Caco-2 (cell line): ENCODE measurements around the gene NUDT14. TPM values are rescaled to one million over a fixed set of nuclear protein-coding genes. Genes with fewer than 3 reads are reported as not detected.

Experiments
- BruUV-seq: library from RNA; stranded (reverse); fragments of 400-500 nt; replicated peaks from 2 replicates; lab custom pipeline; 2021; lab: Mats Ljungman, UMichigan
- CTCF ChIA-PET: fragments of 300-600 bp; sonication (Branson Sonifier 250); formaldehyde crosslinking; loops from one replicate; lab custom pipeline; 2022; ENCODE audit warnings: antibody characterized with exemption; lab: Charles Lee
- POLR2A ChIA-PET: fragments of 300-600 bp; sonication (Branson Sonifier 250); formaldehyde crosslinking; loops from one replicate; lab custom pipeline; 2022; ENCODE audit warnings: antibody characterized with exemption; lab: Charles Lee
- DNase-seq, 2 experiments: peaks; one replicate each; pipeline versions ENCODE4 v3.0.0 to v3.0.0-alpha.2; 2020 to 2022
- H3K27me3 ChIP-seq: replicated peaks from 2 replicates; pipeline ENCODE4 v1.6.0; 2011; ENCODE audit warnings: low read length; ENCODE audit not compliant: control insufficient read depth, insufficient read depth
- H3K36me3 ChIP-seq: 2 replicates; pipeline ENCODE4 v1.5.1; 2011; ENCODE audit warnings: low read length; ENCODE audit not compliant: control insufficient read depth, insufficient read depth
- H3K4me1 ChIP-seq: fragments of 250-450 bp; sonication (Bioruptor Pico); 2 replicates; pipeline ENCODE4 v1.5.1; 2020; ENCODE audit warnings: mild to moderate bottlenecking
- H3K4me3 ChIP-seq: 2 replicates; pipeline ENCODE4 v1.5.1; 2011; ENCODE audit warnings: low read depth, mild to moderate bottlenecking, control low read depth, low read length
- H3K9me3 ChIP-seq: fragments of 250-450 bp; sonication (Bioruptor Pico); 2 replicates; pipeline ENCODE4 v1.5.1; 2020; ENCODE audit warnings: mild to moderate bottlenecking, moderate library complexity
- H3K27ac Mint-ChIP-seq: one replicate; pipeline ENCODE4 v1.8.0; 2022; ENCODE audit warnings: mixed read lengths; ENCODE audit not compliant: unreplicated experiment
- H3K27me3 Mint-ChIP-seq: one replicate; pipeline ENCODE4 v1.8.0; 2022; ENCODE audit warnings: mixed read lengths; ENCODE audit not compliant: insufficient read depth, unreplicated experiment
- H3K36me3 Mint-ChIP-seq: one replicate; pipeline ENCODE4 v1.8.0; 2022; ENCODE audit warnings: mild to moderate bottlenecking, mixed read lengths; ENCODE audit not compliant: insufficient read depth, unreplicated experiment
- H3K4me1 Mint-ChIP-seq: one replicate; pipeline ENCODE4 v1.8.0; 2022; ENCODE audit warnings: low read depth, mixed read lengths; ENCODE audit not compliant: unreplicated experiment
- H3K4me3 Mint-ChIP-seq: one replicate; pipeline ENCODE4 v1.8.0; 2022; ENCODE audit warnings: mild to moderate bottlenecking, moderate library complexity, mixed read lengths; ENCODE audit not compliant: unreplicated experiment
- H3K9me3 Mint-ChIP-seq: one replicate; pipeline ENCODE4 v1.8.0; 2022; ENCODE audit warnings: mixed read lengths; ENCODE audit not compliant: unreplicated experiment
- intact Hi-C: fragments of 100-400 bp; cut with micrococcal nuclease; formaldehyde crosslinking; loops from one replicate; pipeline ENCODE4 v1.10.0; 2022; ENCODE audit not compliant: unreplicated experiment
- total RNA-seq: library from RNA; stranded (reverse); gene quantifications from 2 replicates; pipeline ENCODE4 v1.2.3, GENCODE V29; 2022
- TF ChIP-seq, protein P1 (sequence below), 2 experiments: fragments of 200-600 bp in 1 of 2; IDR thresholded peaks; 1 replicate in 1 of 2; 2 replicates in 1 of 2; pipeline versions ENCODE4 v1.5.1 to v1.8.0; 2011 to 2022; ENCODE audit warnings: antibody characterized with exemption in 1 of 2, control low read depth in 1 of 2, inconsistent platforms in 1 of 2, low read depth in 1 of 2, low read length in 1 of 2, mild to moderate bottlenecking in 1 of 2, moderate library complexity in 1 of 2; ENCODE audit not compliant: insufficient read depth in 1 of 2, severe bottlenecking in 1 of 2, unreplicated experiment in 1 of 2

Gene NUDT14
- total RNA-seq, 1 experiment from 2014 or later = 63.4 TPM

DNA sequence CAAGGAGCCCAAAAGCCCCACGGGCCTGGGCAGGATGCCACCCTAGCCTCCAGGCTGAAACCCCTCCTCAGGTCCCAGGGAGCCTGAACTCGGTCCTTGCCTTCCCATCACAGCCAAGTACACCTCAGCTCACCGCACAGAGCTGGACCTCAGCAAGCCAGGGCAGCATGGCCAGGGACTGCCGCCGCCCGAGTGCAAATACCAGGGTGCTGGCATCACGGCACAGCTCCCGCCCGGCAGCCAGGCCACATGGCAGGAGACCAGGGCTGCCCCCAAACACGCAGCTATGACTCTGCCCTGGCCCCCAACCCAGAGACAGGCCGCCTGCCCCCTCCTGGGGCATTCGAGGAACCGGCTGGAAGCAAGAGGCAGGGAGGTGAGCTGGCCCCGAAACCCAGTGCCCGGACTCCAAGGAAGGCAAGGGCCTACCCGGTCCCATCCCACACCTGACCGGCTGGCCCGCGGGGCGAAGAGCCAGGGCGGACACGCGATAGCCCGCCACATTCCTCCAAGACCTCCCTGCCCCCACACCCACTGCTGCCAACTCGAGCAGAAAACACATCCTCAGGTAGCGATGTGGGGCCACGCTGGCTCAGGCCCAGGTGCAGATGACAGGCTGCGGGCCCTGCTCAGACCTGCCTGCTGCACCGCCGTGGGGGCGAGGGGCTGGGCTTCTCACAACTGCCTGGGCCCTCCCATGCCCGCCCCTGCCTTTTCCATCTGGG, 15.2 kb downstream of the NUDT14 start:
- no peak for DNase-seq
- no peak overlapping the region for H3K4me3 ChIP-seq
- TF ChIP-seq, protein P1, sequence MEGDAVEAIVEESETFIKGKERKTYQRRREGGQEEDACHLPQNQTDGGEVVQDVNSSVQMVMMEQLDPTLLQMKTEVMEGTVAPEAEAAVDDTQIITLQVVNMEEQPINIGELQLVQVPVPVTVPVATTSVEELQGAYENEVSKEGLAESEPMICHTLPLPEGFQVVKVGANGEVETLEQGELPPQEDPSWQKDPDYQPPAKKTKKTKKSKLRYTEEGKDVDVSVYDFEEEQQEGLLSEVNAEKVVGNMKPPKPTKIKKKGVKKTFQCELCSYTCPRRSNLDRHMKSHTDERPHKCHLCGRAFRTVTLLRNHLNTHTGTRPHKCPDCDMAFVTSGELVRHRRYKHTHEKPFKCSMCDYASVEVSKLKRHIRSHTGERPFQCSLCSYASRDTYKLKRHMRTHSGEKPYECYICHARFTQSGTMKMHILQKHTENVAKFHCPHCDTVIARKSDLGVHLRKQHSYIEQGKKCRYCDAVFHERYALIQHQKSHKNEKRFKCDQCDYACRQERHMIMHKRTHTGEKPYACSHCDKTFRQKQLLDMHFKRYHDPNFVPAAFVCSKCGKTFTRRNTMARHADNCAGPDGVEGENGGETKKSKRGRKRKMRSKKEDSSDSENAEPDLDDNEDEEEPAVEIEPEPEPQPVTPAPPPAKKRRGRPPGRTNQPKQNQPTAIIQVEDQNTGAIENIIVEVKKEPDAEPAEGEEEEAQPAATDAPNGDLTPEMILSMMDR (IDR thresholded peaks at IDR 0.05; ENCODE audit: insufficient read depth in 1 of 2, low read depth in 1 of 2, low read length in 1 of 2, severe bottlenecking in 1 of 2, unreplicated experiment in 1 of 2) = no peak
- H3K9me3 ChIP-seq = no peaks in the 10 kb centered on the region
- ChIA-PET CTCF (interaction anchor here (1.1 to 1.2 kb wide), 2 partner anchors 74 to 76 kb away, joined by 3 read pairs; no protein-coding TSS in a partner anchor), POLR2A (no interaction called here)
- H3K36me3 ChIP-seq = no peaks in the 10 kb centered on the region
- intact Hi-C loops = no loop called here
- H3K4me1 ChIP-seq = peaks cover 6% of the 10 kb centered on the region
- H3K27me3 ChIP-seq = no peaks in the 10 kb centered on the region; the same call in 1 of the 2 replicates
- Mint-ChIP-seq H3K36me3 (peaks cover 7% of the 10 kb centered on the region), H3K27me3 (no peaks in the 10 kb centered on the region), H3K4me1 (no peaks in the 10 kb centered on the region), H3K27ac (no peak overlapping the region), H3K4me3 (no peak overlapping the region), H3K9me3 (no peaks in the 10 kb centered on the region)
- no TSS peak for BruUV-seq

DNA sequence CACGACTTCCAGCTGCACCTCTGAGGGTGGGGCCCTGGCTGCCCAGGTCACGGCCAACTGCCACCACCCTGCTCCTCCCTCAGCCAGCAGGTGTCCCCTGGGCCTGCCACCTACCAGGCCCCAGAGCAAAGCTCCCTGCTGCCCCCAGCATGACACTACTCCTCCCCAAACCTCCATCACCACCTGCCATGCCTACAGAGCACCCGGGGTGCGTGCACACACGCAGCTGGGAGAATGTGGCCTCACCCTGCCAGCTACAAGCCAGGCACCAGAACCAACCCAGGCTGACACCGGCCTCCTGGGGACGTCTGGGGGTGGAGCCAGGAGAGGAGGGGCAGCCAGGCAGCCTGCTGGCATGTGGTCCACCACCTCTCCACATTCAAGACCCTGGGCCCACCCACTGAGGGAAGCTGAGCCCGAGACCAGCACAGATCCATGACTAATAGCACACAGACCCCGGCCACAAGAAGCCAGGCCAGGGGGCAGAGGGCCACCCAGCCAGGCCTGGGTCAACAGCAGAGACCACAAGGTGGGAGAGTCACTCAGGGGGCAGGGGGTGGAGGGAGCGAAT, 15.9 kb downstream of the NUDT14 start:
- Histone ChIP-seq H3K27me3 (no peaks in the 10 kb centered on the region; the same call in 1 of the 2 replicates), H3K4me1 (peaks cover 6% of the 10 kb centered on the region)

DNA sequence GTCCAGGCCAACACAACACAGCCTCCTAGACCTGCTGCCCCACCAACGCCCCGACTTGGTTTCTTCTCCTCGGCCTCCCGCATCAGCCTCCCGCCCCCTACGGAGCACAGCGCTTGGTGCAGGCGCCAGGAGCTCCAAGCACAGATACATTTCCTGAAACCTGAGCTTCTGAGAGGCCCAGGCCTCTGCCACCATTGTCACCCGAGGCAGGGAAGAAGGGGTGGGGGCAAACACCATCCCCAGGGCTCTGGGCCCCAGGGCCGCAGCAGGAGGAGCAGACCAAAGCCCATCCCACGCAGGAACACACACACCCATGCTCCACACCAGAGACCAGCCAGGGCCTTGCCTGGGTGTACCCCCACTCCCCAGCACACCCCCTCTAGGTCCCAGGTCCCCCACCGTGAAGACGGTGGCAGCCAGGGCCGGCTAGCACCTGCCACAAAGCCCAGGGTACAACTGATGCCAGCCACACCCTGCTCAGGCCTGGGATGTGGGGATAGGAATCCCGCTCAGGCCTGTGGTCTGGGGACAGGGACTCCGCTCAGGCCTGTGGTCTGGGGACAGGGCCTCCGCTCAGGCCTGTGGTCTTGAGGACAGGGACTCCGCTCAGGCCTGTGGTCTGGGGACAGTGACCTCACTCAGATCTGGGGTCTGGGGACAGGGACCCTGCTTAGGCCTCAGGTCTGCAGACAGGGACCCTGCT, 17.9 kb downstream of the NUDT14 start:
- Histone ChIP-seq H3K9me3 (no peaks in the 10 kb centered on the region), H3K4me1 (peaks cover 6% of the 10 kb centered on the region), H3K36me3 (no peaks in the 10 kb centered on the region), H3K4me3 (no peak overlapping the region), H3K27me3 (no peaks in the 10 kb centered on the region)
- BruUV-seq = no TSS peak
- intact Hi-C loops = no loop called here
- Mint-ChIP-seq H3K4me1 (no peaks in the 10 kb centered on the region), H3K36me3 (no peaks in the 10 kb centered on the region), H3K4me3 (no peak overlapping the region), H3K27me3 (no peaks in the 10 kb centered on the region), H3K9me3 (no peaks in the 10 kb centered on the region), H3K27ac (no peak overlapping the region)
- CTCF ChIA-PET = no interaction called here
- POLR2A ChIA-PET = no interaction called here
- TF ChIP-seq, protein P1 (IDR thresholded peaks at IDR 0.05; ENCODE audit: insufficient read depth in 1 of 2, low read depth in 1 of 2, low read length in 1 of 2, severe bottlenecking in 1 of 2, unreplicated experiment in 1 of 2) = no peak
- DNase-seq = no peak

More for the DNA sequence above, 15.9 kb downstream of the NUDT14 start:
- ChIA-PET POLR2A (no interaction called here), CTCF (interaction anchor here (1.1 to 1.2 kb wide), 2 partner anchors 74 to 75 kb away, joined by 3 read pairs; no protein-coding TSS in a partner anchor)
- no peaks in the 10 kb centered on the region for H3K4me1 Mint-ChIP-seq
- intact Hi-C loops = no loop called here
- TF ChIP-seq, protein P1 (IDR thresholded peaks at IDR 0.05; ENCODE audit: insufficient read depth in 1 of 2, low read depth in 1 of 2, low read length in 1 of 2, severe bottlenecking in 1 of 2, unreplicated experiment in 1 of 2) = no peak
- DNase-seq = no peak
- Histone ChIP-seq H3K4me3 (no peak overlapping the region), H3K36me3 (no peaks in the 10 kb centered on the region), H3K9me3 (no peaks in the 10 kb centered on the region)
- H3K27me3 Mint-ChIP-seq = no peaks in the 10 kb centered on the region
- no TSS peak for BruUV-seq
- H3K27ac Mint-ChIP-seq = no peak overlapping the region
- H3K36me3 Mint-ChIP-seq = peaks cover 7% of the 10 kb centered on the region
- H3K9me3 Mint-ChIP-seq = no peaks in the 10 kb centered on the region
- no peak overlapping the region for H3K4me3 Mint-ChIP-seq
